Activated CD8-positive, alpha-beta T cell treated with anti-CD3 and anti-CD28 coated beads for 36 hours (primary cell): ENCODE data around the gene ITGA2B. TPM values are rescaled to one million over a fixed set of nuclear protein-coding genes. Genes with fewer than 3 reads are reported as not detected.
"Not testable (repeated sequence)": the region's sequence is repeated elsewhere in the genome, so short reads cannot be mapped to it uniquely, and the experiment has no call there.

ENCODE experiments used
- ATAC-seq: fragments of 200-7000 bp; cut with Tn5 transposase; one replicate; pipeline ENCODE4 v1.10.0; 2021; ENCODE audit warnings: mild to moderate bottlenecking, moderate library complexity
- CTCF ChIA-PET: fragments of 350-600 bp; sonication (Branson Sonifier 250); formaldehyde crosslinking; loops from one replicate; lab custom pipeline; 2021; ENCODE audit warnings: antibody characterized with exemption; lab: Charles Lee
- POLR2A ChIA-PET: fragments of 350-600 bp; sonication (Branson Sonifier 250); formaldehyde crosslinking; loops from one replicate; lab custom pipeline; 2021; ENCODE audit warnings: antibody characterized with exemption; lab: Charles Lee
- DNase-seq: peaks from one replicate; pipeline ENCODE4 v3.0.0-alpha.2; 2020
- H3K27ac Mint-ChIP-seq: one replicate; pipeline ENCODE4 v1.8.0; 2021; ENCODE audit warnings: mild to moderate bottlenecking, mixed read lengths
- H3K27me3 Mint-ChIP-seq: one replicate; pipeline ENCODE4 v1.8.0; 2021; ENCODE audit warnings: mixed read lengths
- H3K36me3 Mint-ChIP-seq: one replicate; pipeline ENCODE4 v1.8.0; 2021; ENCODE audit warnings: low read depth, mixed read lengths
- H3K4me1 Mint-ChIP-seq: one replicate; pipeline ENCODE4 v1.8.0; 2021; ENCODE audit warnings: low read depth, mixed read lengths
- H3K4me3 Mint-ChIP-seq: one replicate; pipeline ENCODE4 v1.8.0; 2021; ENCODE audit warnings: mild to moderate bottlenecking, moderate library complexity, mixed read lengths
- H3K9me3 Mint-ChIP-seq: one replicate; pipeline ENCODE4 v1.8.0; 2021; ENCODE audit warnings: mixed read lengths
- intact Hi-C: fragments of 100-400 bp; cut with micrococcal nuclease; formaldehyde crosslinking; loops from one replicate; pipeline ENCODE4 v1.10.0; 2022
- total RNA-seq, 2 experiments: library from RNA; stranded (reverse); gene quantifications; one replicate each; pipeline ENCODE4 v1.2.3, GENCODE V29; 2021
- TF ChIP-seq, protein P1 (sequence below): fragments of 200-600 bp; IDR thresholded peaks from one replicate; pipeline ENCODE4 v1.8.0; 2022; ENCODE audit warnings: antibody characterized with exemption, mild to moderate bottlenecking

The ITGA2B gene
- total RNA-seq, 2 experiments from 2014 or later: 1.1 to 1.7 TPM

GRCh38 chr17:44346064-44346844 lies 43.2 kb downstream of the ITGA2B start:
- ChIA-PET POLR2A (interaction anchor here (0.6 to 1.5 kb wide), 7 partner anchors 18 to 450 kb away, joined by 3 to 5 read pairs (median 3); no protein-coding TSS in a partner anchor), CTCF (interaction anchor here (0.7 to 5.6 kb wide), 31 partner anchors 8 to 445 kb away, joined by 3 to 59 read pairs (median 4); partner anchors contain the start of genes ATXN7L3, FAM171A2 and TMUB2)
- Mint-ChIP-seq H3K36me3 (no peaks in the 10 kb centered on the region), H3K27me3 (no peaks in the 10 kb centered on the region), H3K4me1 (peaks cover 19% of the 10 kb centered on the region), H3K9me3 (no peaks in the 10 kb centered on the region), H3K27ac (peak overlapping the region; percentile 81), H3K4me3 (peak overlapping the region; percentile 93)
- ATAC-seq (no peak), DNase-seq (no peak)
- TF ChIP-seq, protein P1, sequence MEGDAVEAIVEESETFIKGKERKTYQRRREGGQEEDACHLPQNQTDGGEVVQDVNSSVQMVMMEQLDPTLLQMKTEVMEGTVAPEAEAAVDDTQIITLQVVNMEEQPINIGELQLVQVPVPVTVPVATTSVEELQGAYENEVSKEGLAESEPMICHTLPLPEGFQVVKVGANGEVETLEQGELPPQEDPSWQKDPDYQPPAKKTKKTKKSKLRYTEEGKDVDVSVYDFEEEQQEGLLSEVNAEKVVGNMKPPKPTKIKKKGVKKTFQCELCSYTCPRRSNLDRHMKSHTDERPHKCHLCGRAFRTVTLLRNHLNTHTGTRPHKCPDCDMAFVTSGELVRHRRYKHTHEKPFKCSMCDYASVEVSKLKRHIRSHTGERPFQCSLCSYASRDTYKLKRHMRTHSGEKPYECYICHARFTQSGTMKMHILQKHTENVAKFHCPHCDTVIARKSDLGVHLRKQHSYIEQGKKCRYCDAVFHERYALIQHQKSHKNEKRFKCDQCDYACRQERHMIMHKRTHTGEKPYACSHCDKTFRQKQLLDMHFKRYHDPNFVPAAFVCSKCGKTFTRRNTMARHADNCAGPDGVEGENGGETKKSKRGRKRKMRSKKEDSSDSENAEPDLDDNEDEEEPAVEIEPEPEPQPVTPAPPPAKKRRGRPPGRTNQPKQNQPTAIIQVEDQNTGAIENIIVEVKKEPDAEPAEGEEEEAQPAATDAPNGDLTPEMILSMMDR: no peak
- intact Hi-C loops: loop anchor here (5.0 kb wide), 1 partner anchor 144 kb away; no protein-coding TSS in a partner anchor

DNA sequence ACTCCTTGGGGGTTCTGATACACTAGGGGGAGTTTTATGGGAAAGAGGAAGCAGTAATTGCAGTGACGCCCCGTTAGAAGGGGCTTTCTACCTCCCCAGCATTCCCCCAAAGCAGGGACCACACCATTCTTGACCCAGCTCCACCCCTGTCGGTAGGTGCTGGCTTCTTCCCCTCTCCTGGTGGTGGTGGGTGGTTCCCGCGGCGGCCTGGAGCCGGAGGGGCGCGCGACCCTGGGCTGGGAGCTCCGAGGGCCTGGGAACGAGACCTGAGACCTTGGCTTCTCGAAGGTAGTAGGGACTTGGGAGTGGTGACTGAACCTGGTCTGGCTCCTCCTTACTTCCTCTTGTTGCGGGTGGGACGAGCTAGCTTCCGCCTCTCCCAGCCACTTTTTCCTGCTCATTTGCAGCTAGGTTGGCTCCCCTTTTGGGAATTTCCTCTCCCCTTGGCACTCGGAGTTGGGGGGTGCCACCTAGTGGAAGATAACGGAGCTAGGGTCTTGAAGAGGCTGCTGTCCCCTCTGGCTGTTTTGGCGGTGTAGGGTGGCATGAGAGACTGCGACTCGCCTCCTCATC lies 43.9 kb downstream of the ITGA2B start:
- Mint-ChIP-seq H3K27ac (peak overlapping the region; percentile 81), H3K27me3 (no peaks in the 10 kb centered on the region), H3K9me3 (no peaks in the 10 kb centered on the region), H3K4me3 (peak overlapping the region; percentile 93), H3K36me3 (no peaks in the 10 kb centered on the region), H3K4me1 (peaks cover 19% of the 10 kb centered on the region)
- ATAC-seq (peak; percentile 7), DNase-seq (peak; percentile 67)
- POLR2A ChIA-PET: interaction anchor here (0.6 to 1.5 kb wide), 11 partner anchors 14 to 1602 kb away, joined by 3 to 5 read pairs (median 3); no protein-coding TSS in a partner anchor
- TF ChIP-seq, protein P1: peak; percentile 78
- CTCF ChIA-PET: interaction anchor here (0.7 to 5.6 kb wide), 38 partner anchors 8 to 444 kb away, joined by 3 to 59 read pairs (median 4); partner anchors contain the start of genes ATXN7L3, FAM171A2 and TMUB2
- intact Hi-C loops: loop anchor here (5.0 kb wide), 1 partner anchor 143 kb away; no protein-coding TSS in a partner anchor

DNA sequence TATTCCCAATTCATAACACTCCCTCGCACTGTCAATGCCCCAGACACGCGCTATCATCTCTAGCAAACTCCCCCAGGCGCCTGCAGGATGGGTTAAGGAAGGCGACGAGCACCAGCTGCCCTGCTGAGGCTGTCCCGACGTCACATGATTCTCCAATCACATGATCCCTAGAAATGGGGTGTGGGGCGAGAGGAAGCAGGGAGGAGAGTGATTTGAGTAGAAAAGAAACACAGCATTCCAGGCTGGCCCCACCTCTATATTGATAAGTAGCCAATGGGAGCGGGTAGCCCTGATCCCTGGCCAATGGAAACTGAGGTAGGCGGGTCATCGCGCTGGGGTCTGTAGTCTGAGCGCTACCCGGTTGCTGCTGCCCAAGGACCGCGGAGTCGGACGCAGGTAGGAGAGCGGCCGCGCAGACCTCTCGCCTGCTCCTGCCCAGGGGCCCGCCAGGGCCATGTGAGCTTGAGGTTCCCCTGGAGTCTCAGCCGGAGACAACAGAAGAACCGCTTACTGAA lies 44.5 kb downstream of the ITGA2B start, which contains the start of gene GRN:
Gene GRN, plus strand, starts transcription at position 364 of the 515 bp plus-strand sequence. CDS start 3,863 bp downstream, outside the sequence.
- H3K36me3 Mint-ChIP-seq: no peaks in the 10 kb centered on the region
- H3K4me3 Mint-ChIP-seq: peak within 1 kb of the TSS; percentile 93
- CTCF ChIA-PET: interaction anchor here (0.7 to 5.6 kb wide), 36 partner anchors 8 to 444 kb away, joined by 3 to 59 read pairs (median 4); partner anchors contain the start of genes ATXN7L3, FAM171A2 and TMUB2
- ATAC-seq (peak; percentile 99), DNase-seq (peak; percentile 95)
- peaks cover 19% of the 10 kb centered on the region for H3K4me1 Mint-ChIP-seq
- TF ChIP-seq, protein P1: no peak
- H3K9me3 Mint-ChIP-seq: no peaks in the 10 kb centered on the region
- intact Hi-C loops: loop anchor here (5.0 kb wide), 1 partner anchor 143 kb away; no protein-coding TSS in a partner anchor
- H3K27ac Mint-ChIP-seq: peak within 1 kb of the TSS; percentile 81
- POLR2A ChIA-PET: interaction anchor here (0.6 to 1.5 kb wide), 10 partner anchors 13 to 1602 kb away, joined by 3 to 5 read pairs (median 4); no protein-coding TSS in a partner anchor
- no peaks in the 10 kb centered on the region for H3K27me3 Mint-ChIP-seq

- Mint-ChIP-seq H3K27ac (no peak overlapping the region), H3K36me3 (no peaks in the 10 kb centered on the region), H3K4me1 (peaks cover 18% of the 10 kb centered on the region), H3K9me3 (no peaks in the 10 kb centered on the region), H3K4me3 (no peak overlapping the region), H3K27me3 (no peaks in the 10 kb centered on the region)
- CTCF ChIA-PET: interaction anchor here (0.5 to 5.6 kb wide), 7 partner anchors 11 to 294 kb away, joined by 3 to 59 read pairs (median 17); partner anchors contain the start of genes FAM171A2 and TMUB2
- DNase-seq: no peak
- TF ChIP-seq, protein P1: no peak
- intact Hi-C loops: no loop called here
- ATAC-seq: no peak
- POLR2A ChIA-PET: interaction anchor here (0.6 to 1.3 kb wide), 2 partner anchors 134 to 313 kb away, joined by 3 read pairs; partner anchors contain the start of gene MEIOC
These were observed 45.8 kb downstream of the ITGA2B start for GRCh38 chr17:44343510-44344209.

DNA sequence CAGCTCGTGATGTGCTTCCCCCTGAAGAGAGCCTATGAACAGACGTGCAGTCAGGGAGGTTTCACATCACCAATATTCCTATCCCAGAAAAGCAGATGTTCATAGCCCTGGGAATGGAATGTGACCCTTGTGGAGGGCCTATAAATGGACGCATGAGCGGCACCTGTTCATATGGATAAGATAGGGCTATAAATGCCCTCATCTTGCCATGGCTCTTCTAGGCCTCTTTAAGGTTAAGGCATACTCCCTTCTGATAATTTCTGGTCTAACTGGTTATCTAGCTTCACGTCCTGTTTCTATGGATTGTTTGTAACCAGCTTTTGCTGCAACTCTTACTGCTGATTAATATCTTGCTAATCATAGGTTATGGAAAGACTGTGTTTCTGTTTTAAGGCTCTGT lies 48.9 kb downstream of the ITGA2B start:
- H3K36me3 Mint-ChIP-seq: not testable (repeated sequence)
- CTCF ChIA-PET: interaction anchor here (1.0 to 2.4 kb wide), 2 partner anchors 9 to 22 kb away, joined by 3 to 21 read pairs; no protein-coding TSS in a partner anchor

More for the DNA sequence above, 48.9 kb downstream of the ITGA2B start:
- H3K4me3 Mint-ChIP-seq, H3K27me3 Mint-ChIP-seq, intact Hi-C loops, DNase-seq, H3K9me3 Mint-ChIP-seq, POLR2A ChIA-PET, H3K27ac Mint-ChIP-seq, ATAC-seq, H3K4me1 Mint-ChIP-seq: not testable (repeated sequence)
